HL-60 (cell line): ENCODE measurements around the gene ARHGEF6.

Source experiments
- DNase-seq, 2 experiments: peaks; one replicate each; pipeline ENCODE4 v3.0.0-alpha.2; 2010 to 2020; ENCODE audit warnings: low read depth in 1 of 2, low spot score in 1 of 2
- H3K27ac ChIP-seq: fragments of 250-450 bp; sonication (Bioruptor Pico); replicated peaks from 2 replicates; pipeline ENCODE4 v1.5.1; 2020; ENCODE audit warnings: mild to moderate bottlenecking, moderate library complexity
- H3K27me3 ChIP-seq: fragments of 250-450 bp; sonication (Bioruptor Pico); 2 replicates; pipeline ENCODE4 v1.5.1; 2021; ENCODE audit warnings: mild to moderate bottlenecking, moderate library complexity; ENCODE audit not compliant: insufficient read depth, poor library complexity, severe bottlenecking
- H3K4me3 ChIP-seq: replicated peaks from 2 replicates; pipeline ENCODE4 v1.5.1; 2011; ENCODE audit warnings: mild to moderate bottlenecking, control low read depth, low read length; ENCODE audit not compliant: insufficient read depth
- GABPA ChIP-seq: IDR thresholded peaks from 2 replicates; pipeline ENCODE4 v1.6.1; 2012; ENCODE audit warnings: low read depth
- POLR2AphosphoS5 ChIP-seq: IDR thresholded peaks from 2 replicates; pipeline ENCODE4 v1.6.1; 2012; ENCODE audit warnings: low read depth
- REST ChIP-seq: IDR thresholded peaks from 2 replicates; pipeline ENCODE4 v1.6.1; 2012; ENCODE audit warnings: low read depth; ENCODE audit not compliant: insufficient replicate concordance
- SPI1 ChIP-seq: IDR thresholded peaks from 2 replicates; pipeline ENCODE4 v1.6.1; 2012; ENCODE audit warnings: low read depth, mild to moderate bottlenecking, borderline replicate concordance
- TF ChIP-seq, protein P1 (sequence below): IDR thresholded peaks from one replicate; pipeline ENCODE4 v1.5.1; 2011; ENCODE audit warnings: low read length, control low read depth, inconsistent platforms; ENCODE audit not compliant: insufficient read depth

ARHGEF6 gene

DNA sequence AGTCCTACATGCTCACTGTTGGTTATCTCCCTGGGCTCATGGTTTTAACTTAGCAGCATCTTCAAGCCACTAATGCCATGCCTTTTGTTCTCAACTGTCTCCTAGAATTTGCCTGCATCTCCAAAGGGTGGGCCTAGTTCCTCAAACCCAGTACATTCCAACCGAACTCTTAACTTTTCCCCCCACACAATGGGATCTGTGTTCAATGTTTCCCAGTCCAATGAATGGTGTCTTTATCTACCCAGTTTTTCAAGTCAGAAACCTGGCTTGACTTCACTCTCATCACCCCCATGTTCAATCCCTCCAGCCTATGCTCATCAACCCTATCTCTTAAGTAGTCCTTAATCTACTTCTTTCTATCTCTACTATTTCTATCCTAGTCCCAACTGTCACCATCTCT is 119.8 kb downstream of the ARHGEF6 start:
- no peak overlapping the region for H3K4me3 ChIP-seq
- no peak for DNase-seq
- no peaks in the 10 kb centered on the region for H3K27me3 ChIP-seq
- H3K27ac ChIP-seq: no peak overlapping the region
- TF ChIP-seq SPI1 (no peak), POLR2AphosphoS5 (no peak), GABPA (no peak), REST (no peak)
- TF ChIP-seq, protein P1, sequence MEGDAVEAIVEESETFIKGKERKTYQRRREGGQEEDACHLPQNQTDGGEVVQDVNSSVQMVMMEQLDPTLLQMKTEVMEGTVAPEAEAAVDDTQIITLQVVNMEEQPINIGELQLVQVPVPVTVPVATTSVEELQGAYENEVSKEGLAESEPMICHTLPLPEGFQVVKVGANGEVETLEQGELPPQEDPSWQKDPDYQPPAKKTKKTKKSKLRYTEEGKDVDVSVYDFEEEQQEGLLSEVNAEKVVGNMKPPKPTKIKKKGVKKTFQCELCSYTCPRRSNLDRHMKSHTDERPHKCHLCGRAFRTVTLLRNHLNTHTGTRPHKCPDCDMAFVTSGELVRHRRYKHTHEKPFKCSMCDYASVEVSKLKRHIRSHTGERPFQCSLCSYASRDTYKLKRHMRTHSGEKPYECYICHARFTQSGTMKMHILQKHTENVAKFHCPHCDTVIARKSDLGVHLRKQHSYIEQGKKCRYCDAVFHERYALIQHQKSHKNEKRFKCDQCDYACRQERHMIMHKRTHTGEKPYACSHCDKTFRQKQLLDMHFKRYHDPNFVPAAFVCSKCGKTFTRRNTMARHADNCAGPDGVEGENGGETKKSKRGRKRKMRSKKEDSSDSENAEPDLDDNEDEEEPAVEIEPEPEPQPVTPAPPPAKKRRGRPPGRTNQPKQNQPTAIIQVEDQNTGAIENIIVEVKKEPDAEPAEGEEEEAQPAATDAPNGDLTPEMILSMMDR: no peak

DNA sequence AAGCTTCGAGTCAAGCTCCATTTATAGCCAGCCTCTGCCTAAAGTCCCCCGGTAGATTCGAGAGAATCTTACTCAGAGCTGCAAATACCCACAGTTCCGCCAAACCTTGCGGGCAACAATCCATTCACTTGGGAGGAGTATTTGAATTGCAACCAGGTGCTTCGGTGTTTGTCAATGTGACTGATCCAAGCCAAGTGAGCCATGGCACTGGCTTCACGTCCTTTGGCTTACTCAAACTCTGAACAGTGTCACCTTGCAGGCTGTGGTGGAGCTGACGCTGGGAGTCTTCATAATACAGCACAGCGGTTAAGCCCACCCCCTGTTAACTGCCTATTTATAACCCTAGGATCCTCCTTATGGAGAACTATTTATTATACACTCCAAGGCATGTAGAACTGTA is 121.6 kb downstream of the ARHGEF6 start:
- DNase-seq: no peak
- Histone ChIP-seq H3K27me3 (no peaks in the 10 kb centered on the region), H3K27ac (no peak overlapping the region), H3K4me3 (no peak overlapping the region)
- TF ChIP-seq POLR2AphosphoS5: no peak
- TF ChIP-seq GABPA: no peak
- TF ChIP-seq SPI1: no peak
- TF ChIP-seq, protein P1: no peak
- TF ChIP-seq REST: no peak

DNA sequence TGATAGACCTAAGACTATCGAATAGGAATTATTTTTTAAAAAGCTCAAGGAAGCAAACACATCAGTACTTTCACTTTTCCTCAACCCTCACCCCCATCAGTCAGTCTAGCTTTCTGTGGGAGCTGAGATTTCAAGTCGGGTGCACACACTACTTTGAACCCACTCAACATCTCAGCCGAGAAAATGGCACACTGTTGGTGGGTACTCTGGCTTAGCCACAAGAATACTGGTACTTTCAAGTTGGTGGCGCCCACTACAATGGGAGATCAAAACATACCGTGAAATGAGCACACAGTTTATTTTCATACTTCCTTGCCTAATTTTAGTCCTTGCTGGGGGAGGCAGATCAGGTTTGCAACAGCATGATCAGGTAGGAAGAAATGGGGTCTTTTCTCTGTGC is 122.6 kb downstream of the ARHGEF6 start:
- no peak overlapping the region for H3K4me3 ChIP-seq
- TF ChIP-seq SPI1: no peak
- TF ChIP-seq, protein P1: no peak
- TF ChIP-seq POLR2AphosphoS5: no peak

DNA sequence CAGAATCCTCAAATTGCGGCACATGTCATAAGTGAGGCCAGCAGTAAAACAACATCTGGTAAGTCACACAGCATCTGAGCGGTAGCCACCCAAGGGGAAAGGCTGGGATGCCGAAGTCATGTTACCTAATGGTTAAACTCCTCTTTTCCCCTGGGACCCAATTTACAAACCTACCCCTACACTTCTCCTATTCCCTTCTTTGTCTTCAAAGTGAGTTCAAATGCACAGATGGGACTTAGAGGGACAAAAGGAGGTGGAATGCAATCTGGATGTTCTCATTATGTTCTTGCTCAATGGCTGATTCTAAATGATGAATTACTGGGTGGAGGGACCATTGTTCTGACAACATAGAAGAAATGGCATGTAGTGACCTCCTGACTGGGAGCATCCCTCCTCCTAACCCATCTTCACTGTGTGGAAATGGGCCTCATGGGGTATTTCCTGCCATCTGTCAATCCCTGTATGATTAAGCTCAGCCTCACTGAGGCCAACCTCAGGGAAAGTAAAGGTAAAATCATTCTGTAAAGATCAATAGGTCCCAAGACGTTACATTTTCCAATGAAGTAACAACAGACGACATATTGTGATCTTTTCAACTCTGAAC is 124.3 kb downstream of the ARHGEF6 start:
- no peak overlapping the region for H3K27ac ChIP-seq
- no peak overlapping the region for H3K4me3 ChIP-seq
- DNase-seq: no peak
- TF ChIP-seq REST (no peak), GABPA (no peak), POLR2AphosphoS5 (no peak), SPI1 (no peak)
- TF ChIP-seq, protein P1: no peak
- no peaks in the 10 kb centered on the region for H3K27me3 ChIP-seq

More for the DNA sequence above, 122.6 kb downstream of the ARHGEF6 start:
- no peak for DNase-seq
- Histone ChIP-seq H3K27me3 (no peaks in the 10 kb centered on the region), H3K27ac (no peak overlapping the region)
